Measurements from ENCODE around the gene PDE4D. TPM values are rescaled to one million over a fixed set of nuclear protein-coding genes. Genes with fewer than 3 reads are reported as not detected.
A peak's percentile ranks its signal among the peaks of the same experiment; 100 is the strongest.

PDE4D gene
- total and polyA plus RNA-seq, 2 donors (not counting 3 experiments of a cell fraction or from before 2014, with no cell fraction given), result 34.5 to 51.2 TPM

DNA sequence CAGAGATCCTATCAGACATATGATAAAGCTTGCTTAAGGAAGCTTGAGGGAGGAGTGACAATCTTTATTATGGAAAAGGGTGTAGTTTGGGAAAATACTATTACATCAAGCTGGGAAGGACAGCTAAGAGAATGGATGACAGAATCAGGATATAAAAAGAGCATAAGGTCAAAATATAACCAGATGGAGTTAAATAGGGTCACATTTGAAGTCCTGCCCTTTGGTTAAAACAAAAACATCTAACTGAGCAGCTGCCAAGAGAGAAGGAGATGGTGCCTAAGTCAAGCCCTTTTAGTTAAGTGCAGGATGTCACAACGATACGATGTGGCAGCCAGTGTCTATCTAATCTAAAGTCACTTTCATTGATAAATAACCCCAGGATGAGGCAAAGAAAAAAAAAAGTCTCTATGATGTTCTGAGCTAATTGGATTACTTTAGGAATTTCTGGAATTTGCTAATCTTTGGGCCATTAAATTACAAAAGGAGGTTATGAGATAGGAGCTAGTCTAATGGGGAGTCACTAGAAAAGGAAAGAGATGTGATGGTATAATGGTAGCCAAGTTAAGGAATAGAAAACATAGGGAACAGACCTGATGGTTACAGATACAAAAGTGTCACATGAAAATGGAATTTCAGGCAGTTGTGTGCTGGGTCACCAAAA lies 365.2 kb downstream of the PDE4D start:
- no peaks in the 10 kb centered on the region for H3K27me3 ChIP-seq (ENCODE audit: control insufficient read depth in 2 of 2, insufficient read depth in 2 of 2, low read length in 2 of 2)
- H3K4me2 ChIP-seq (ENCODE audit: insufficient read depth, low read length), result no peak overlapping the region
- dilution Hi-C loops (cut with MboI; ENCODE audit: extremely low pct_ligation_motif_present, low sequenced_read_pairs), result no loop called here
- BruUV-seq (replicated peaks), result no TSS peak
- no peaks in the 10 kb centered on the region for H4K20me1 ChIP-seq (replicated peaks; ENCODE audit: control insufficient read depth, extremely low read depth, insufficient read depth, low read length)
- no peaks in the 10 kb centered on the region for H3K9me1 ChIP-seq (replicated peaks; ENCODE audit: control insufficient read depth, extremely low read depth, insufficient read depth, low read length)
- intact Hi-C loops (cut with micrococcal nuclease), result loop anchor here (5.0 kb wide), 1 partner anchor 134 kb away; no protein-coding TSS in a partner anchor
- DNase-seq (ENCODE audit: low read depth, low spot score) (peak; percentile 11), FAIRE-seq (no peak)
- no peak overlapping the region for H3K27ac ChIP-seq (ENCODE audit: insufficient read depth, low read depth, low read length)
- TF ChIP-seq GATA2 (IDR thresholded peaks at IDR 0.05; ENCODE audit: insufficient read depth, insufficient read length, low read depth, low read length) (no peak), JUN (IDR thresholded peaks at IDR 0.05; ENCODE audit: borderline replicate concordance, insufficient read depth, insufficient read length, low read depth) (no peak), EZH2 (IDR thresholded peaks at IDR 0.05; ENCODE audit: borderline replicate concordance, low read depth, low read length, severe bottlenecking) (no peak), POLR2A (IDR thresholded peaks at IDR 0.05; ENCODE audit: low read depth, low read length) (no peak), MYC (IDR thresholded peaks at IDR 0.05; ENCODE audit: low read depth, low read length) (no peak), FOS (IDR thresholded peaks at IDR 0.05; ENCODE audit: borderline replicate concordance, insufficient read depth, low read length) (no peak)
- TF ChIP-seq, protein P1, sequence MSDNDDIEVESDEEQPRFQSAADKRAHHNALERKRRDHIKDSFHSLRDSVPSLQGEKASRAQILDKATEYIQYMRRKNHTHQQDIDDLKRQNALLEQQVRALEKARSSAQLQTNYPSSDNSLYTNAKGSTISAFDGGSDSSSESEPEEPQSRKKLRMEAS (IDR thresholded peaks at IDR 0.05; ENCODE audit: insufficient read depth, insufficient read length), result no peak
- TF ChIP-seq, protein P2, sequence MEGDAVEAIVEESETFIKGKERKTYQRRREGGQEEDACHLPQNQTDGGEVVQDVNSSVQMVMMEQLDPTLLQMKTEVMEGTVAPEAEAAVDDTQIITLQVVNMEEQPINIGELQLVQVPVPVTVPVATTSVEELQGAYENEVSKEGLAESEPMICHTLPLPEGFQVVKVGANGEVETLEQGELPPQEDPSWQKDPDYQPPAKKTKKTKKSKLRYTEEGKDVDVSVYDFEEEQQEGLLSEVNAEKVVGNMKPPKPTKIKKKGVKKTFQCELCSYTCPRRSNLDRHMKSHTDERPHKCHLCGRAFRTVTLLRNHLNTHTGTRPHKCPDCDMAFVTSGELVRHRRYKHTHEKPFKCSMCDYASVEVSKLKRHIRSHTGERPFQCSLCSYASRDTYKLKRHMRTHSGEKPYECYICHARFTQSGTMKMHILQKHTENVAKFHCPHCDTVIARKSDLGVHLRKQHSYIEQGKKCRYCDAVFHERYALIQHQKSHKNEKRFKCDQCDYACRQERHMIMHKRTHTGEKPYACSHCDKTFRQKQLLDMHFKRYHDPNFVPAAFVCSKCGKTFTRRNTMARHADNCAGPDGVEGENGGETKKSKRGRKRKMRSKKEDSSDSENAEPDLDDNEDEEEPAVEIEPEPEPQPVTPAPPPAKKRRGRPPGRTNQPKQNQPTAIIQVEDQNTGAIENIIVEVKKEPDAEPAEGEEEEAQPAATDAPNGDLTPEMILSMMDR (IDR thresholded peaks at IDR 0.05; ENCODE audit: extremely low read depth in 1 of 2, insufficient read depth in 1 of 2, low read depth in 1 of 2, low read length in 2 of 2), result no peak
- no peaks in the 10 kb centered on the region for H3K79me2 ChIP-seq (ENCODE audit: control insufficient read depth, insufficient read depth, low read length)
- CTCF ChIA-PET, result interaction anchor here (0.9 to 3.4 kb wide), 10 partner anchors 11 to 272 kb away, joined by 3 to 13 read pairs (median 4); no protein-coding TSS in a partner anchor
- no peak overlapping the region for H2AFZ ChIP-seq (ENCODE audit: low read depth, low read length)
- peaks cover 30% of the 10 kb centered on the region for H3K4me1 ChIP-seq (ENCODE audit: control insufficient read depth, extremely low read depth, insufficient read depth, low read length)
- POLR2A ChIA-PET, result no interaction called here
- H3K4me3 ChIP-seq (replicated peaks in 1 of 3; ENCODE audit: insufficient read depth in 1 of 3, low read depth in 1 of 3, low read length in 3 of 3), result no peak overlapping the region
- H3K9ac ChIP-seq (replicated peaks; ENCODE audit: extremely low read depth, insufficient read depth, low read length), result no peak overlapping the region
- no peaks in the 10 kb centered on the region for H3K36me3 ChIP-seq (ENCODE audit: control insufficient read depth in 2 of 2, extremely low read depth in 1 of 2, insufficient read depth in 2 of 2, low read length in 2 of 2)
- H3K9me3 ChIP-seq (replicated peaks; ENCODE audit: control insufficient read depth, insufficient read depth, low read length), result no peaks in the 10 kb centered on the region

Data from endothelial cell of umbilical vein (primary cell).